ENCODE measurements around the gene IDH2. TPM values are rescaled to one million over a fixed set of nuclear protein-coding genes. Genes with fewer than 3 reads are reported as not detected.

IDH2 gene
- total and polyA plus RNA-seq, 8 donors: 53.6 to 128 (median 112) TPM

- FAIRE-seq: no peak
These were observed 34.9 kb downstream of the IDH2 start for GRCh38 chr15:90067181-90067952.

DNA sequence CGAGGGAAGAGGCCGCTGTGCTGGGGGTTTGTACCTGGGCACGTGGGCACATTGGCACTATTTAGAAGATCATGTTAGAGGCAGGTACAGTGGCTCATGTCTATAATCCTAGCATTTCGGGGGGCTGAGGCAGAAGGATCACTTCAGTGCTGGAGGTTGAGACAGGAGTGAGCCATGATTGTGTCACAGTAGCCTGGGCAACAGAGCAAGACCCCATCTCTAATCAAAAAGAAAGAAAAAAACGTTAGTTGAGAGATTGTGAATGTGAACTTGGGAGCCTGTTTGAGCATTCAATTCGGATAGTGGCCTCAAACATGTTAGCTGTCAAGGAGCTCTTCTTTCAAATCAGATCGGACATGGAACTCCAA is 36.6 kb downstream of the IDH2 start:
- H3K36me3 ChIP-seq: peaks cover 0 to 15% (median 4%) of the 10 kb centered on the region in 3 donors
- H3K9me3 ChIP-seq: no peaks in the 10 kb centered on the region
- WGBS, 2 donors: 74 to 77% methylated on average over 7 of the region's 7 CpGs
- H3K4me1 ChIP-seq: peaks cover 26 to 39% (median 30%) of the 10 kb centered on the region in 3 donors
- peak overlapping the region in 2 of 4 donors; percentile 58 to 85 for H3K27ac ChIP-seq
- H3K4me3 ChIP-seq: no peak overlapping the region
- DNase-seq: no peak
- no peaks in the 10 kb centered on the region for H3K27me3 ChIP-seq
- no peak for FAIRE-seq
- intact Hi-C loops (cut with DNase I): loop anchor here in 1 of 3 donors (5.0 kb wide), 1 partner anchor 58 kb away; no protein-coding TSS in a partner anchor
- TF ChIP-seq CTCF (IDR thresholded peaks at IDR 0.05): no peak
- ATAC-seq: no peak

More at GRCh38 chr15:90067181-90067952, 34.9 kb downstream of the IDH2 start:
- H3K4me1 ChIP-seq: peaks cover 11 to 36% (median 15%) of the 10 kb centered on the region in 3 donors
- no peak overlapping the region for H3K4me3 ChIP-seq
- no peaks in the 10 kb centered on the region for H3K27me3 ChIP-seq
- intact Hi-C loops (cut with DNase I): loop anchor here in 1 of 3 donors (5.0 kb wide), 1 partner anchor 60 kb away; no protein-coding TSS in a partner anchor
- H3K9me3 ChIP-seq: no peaks in the 10 kb centered on the region
- ATAC-seq (peak in 3 of 4 donors; percentile 14 to 52 (median 44)), DNase-seq (peak in 5 of 6 donors; percentile 70 to 91 (median 86))
- TF ChIP-seq CTCF (IDR thresholded peaks at IDR 0.05): no peak
- peaks cover 0 to 15% (median 4%) of the 10 kb centered on the region in 3 donors for H3K36me3 ChIP-seq
- peak overlapping the region in 3 of 4 donors; percentile 39 to 71 (median 58) for H3K27ac ChIP-seq
- WGBS, 2 donors: 43 to 51% methylated on average over 51 to 55 of the region's 55 CpGs

DNA sequence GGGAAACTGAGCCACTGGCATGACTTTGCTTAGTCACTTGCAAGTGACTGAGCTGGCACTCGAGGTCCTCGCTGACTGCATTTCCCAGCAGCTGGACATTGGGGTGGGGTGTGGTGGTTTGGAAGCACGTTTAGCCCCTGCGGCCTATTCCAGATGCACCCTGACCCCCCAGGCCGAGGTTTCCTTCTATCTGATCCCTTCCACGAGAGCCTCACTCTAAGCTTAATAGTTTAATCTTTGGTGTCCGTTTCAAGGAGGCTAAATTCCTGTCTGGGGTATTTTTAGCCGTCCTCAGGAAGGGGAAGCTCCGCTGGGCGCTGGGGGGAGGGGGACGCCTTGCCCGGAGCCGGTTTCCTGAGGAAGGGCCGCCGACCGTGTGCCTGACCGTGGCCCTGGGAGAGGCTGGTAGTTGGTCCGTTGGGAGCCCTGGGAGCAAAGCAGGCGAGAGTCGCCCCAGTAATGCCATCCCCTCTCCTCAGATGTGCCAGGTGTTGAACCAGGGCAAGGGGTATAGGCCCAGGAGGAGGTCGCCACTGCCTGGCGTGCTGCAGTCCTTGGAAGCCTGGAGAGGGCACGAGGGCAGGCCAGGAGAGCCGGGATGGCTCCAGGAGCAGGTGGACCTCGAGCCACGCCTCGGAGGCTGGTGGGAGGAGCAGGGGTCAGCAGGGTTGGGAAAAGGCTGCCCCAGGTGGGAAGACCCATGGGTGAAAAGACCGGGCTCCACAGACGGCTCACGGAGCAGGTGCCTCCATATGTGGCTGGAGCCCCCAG is 37.2 kb downstream of the IDH2 start:
- no peaks in the 10 kb centered on the region for H3K27me3 ChIP-seq
- DNase-seq (peak in 1 of 6 donors; percentile 35), FAIRE-seq (no peak), ATAC-seq (no peak)
- WGBS, 2 donors: 77 to 85% methylated on average over 30 of the region's 30 CpGs
- TF ChIP-seq CTCF (IDR thresholded peaks at IDR 0.05): no peak
- peak overlapping the region in 2 of 4 donors; percentile 84 to 85 for H3K27ac ChIP-seq
- intact Hi-C loops (cut with DNase I): loop anchor here in 1 of 3 donors (5.0 kb wide), 1 partner anchor 58 kb away; no protein-coding TSS in a partner anchor
- H3K9me3 ChIP-seq: no peaks in the 10 kb centered on the region
- H3K36me3 ChIP-seq: peaks cover 0 to 15% (median 4%) of the 10 kb centered on the region in 3 donors
- H3K4me1 ChIP-seq: peaks cover 28 to 36% (median 30%) of the 10 kb centered on the region in 3 donors
- no peak overlapping the region for H3K4me3 ChIP-seq

DNA sequence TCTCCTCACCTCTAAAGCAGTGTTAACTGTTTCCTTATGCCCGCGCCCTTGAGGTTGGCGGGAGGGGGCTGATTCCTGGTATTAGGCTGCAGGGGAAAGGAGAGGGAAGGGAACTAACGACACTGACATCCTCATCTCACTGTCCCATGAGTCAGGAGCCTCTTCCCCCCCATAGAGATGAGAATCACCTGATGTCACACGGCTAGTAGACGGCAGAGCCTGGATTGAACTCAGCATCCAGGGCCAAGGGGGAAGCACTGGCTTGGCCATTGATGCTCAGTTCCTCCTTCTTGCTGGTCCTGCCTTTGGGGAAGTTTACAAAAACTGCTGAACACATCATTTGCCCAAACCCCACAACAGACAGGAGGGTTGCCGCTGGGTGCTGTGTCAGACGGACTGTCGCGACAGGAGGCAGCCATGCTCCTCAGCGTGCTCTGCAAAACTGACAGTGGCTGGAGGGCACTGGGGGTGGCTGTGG is 38.5 kb downstream of the IDH2 start:
- H3K27ac ChIP-seq: peak overlapping the region; percentile 63 to 85 (median 81)
- ATAC-seq: peak in 1 of 4 donors; percentile 0
- no peak overlapping the region for H3K4me3 ChIP-seq
- 74 to 79% methylated on average over 11 of the region's 11 CpGs for WGBS, 2 donors
- intact Hi-C loops (cut with DNase I): no loop called here
- peaks cover 28 to 36% (median 30%) of the 10 kb centered on the region in 3 donors for H3K4me1 ChIP-seq
- FAIRE-seq: no peak
- no peaks in the 10 kb centered on the region for H3K27me3 ChIP-seq
- TF ChIP-seq CTCF (IDR thresholded peaks at IDR 0.05): no peak
- peak in 1 of 6 donors; percentile 63 for DNase-seq
- no peaks in the 10 kb centered on the region for H3K9me3 ChIP-seq
- peaks cover 0 to 15% (median 4%) of the 10 kb centered on the region in 3 donors for H3K36me3 ChIP-seq

Measured in pancreas (tissue), 10 donors.